ENCODE results near the gene CD8A.
"Not testable (repeated sequence)": the region's sequence is repeated elsewhere in the genome, so short reads cannot be mapped to it uniquely, and the experiment has no call there.

CD8A gene

DNA sequence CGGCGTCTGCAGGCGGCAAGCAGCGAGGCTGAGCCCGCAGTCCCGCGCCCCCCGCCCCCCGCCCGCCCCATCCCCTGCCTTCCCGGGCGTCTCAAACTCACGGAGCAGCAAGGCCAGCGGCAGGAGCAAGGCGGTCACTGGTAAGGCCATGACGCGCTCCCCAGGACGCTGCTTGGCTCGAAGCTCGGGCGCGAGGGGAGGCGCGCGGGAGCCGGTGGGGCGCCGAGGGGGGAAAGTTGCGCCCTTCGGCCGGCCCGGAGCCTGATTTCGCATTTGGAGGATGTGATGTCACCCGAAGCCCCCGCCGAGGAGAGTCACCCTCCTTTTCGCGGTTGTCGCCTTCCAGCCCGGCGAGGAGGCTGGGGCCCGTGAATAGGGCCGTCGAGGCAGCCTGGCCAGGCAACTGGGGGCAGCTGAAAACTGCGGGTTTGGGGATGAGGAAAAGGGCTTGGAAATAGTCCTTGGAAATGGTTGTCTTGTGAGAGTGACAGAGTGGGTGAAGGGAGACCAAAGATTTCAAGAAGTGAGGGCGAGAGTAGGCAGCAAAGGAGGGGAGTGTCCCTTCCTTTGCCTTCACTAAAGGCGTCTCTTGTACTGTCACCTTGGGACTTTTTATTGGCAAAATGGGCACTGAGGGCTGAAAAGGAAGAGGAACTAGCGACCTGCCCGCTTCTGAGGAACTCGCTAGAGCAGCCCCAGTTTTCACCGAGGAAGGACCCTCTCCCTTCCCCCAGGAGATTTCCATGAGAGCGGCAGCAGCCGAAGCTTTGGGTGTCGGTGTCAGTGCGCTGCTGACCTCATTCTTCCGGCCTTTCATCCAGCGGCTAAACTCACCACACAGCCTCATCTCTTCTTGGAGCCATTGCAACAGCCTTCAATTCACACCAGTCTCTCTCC, at the start of gene CD8A:
Gene CD8A, minus strand, starts transcription at position 238 of the 897 bp plus-strand sequence. Its CDS starts 88 bp downstream, at position 150.
- no peak within 1 kb of the TSS for H3K4me3 ChIP-seq (ENCODE audit: low read length)
- TF ChIP-seq, protein P1, sequence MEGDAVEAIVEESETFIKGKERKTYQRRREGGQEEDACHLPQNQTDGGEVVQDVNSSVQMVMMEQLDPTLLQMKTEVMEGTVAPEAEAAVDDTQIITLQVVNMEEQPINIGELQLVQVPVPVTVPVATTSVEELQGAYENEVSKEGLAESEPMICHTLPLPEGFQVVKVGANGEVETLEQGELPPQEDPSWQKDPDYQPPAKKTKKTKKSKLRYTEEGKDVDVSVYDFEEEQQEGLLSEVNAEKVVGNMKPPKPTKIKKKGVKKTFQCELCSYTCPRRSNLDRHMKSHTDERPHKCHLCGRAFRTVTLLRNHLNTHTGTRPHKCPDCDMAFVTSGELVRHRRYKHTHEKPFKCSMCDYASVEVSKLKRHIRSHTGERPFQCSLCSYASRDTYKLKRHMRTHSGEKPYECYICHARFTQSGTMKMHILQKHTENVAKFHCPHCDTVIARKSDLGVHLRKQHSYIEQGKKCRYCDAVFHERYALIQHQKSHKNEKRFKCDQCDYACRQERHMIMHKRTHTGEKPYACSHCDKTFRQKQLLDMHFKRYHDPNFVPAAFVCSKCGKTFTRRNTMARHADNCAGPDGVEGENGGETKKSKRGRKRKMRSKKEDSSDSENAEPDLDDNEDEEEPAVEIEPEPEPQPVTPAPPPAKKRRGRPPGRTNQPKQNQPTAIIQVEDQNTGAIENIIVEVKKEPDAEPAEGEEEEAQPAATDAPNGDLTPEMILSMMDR (IDR thresholded peaks at IDR 0.05; ENCODE audit: insufficient read depth, low read depth, low read length, missing control alignments): no peak
- DNase-seq (ENCODE audit: low read depth): peak; percentile 32

DNA sequence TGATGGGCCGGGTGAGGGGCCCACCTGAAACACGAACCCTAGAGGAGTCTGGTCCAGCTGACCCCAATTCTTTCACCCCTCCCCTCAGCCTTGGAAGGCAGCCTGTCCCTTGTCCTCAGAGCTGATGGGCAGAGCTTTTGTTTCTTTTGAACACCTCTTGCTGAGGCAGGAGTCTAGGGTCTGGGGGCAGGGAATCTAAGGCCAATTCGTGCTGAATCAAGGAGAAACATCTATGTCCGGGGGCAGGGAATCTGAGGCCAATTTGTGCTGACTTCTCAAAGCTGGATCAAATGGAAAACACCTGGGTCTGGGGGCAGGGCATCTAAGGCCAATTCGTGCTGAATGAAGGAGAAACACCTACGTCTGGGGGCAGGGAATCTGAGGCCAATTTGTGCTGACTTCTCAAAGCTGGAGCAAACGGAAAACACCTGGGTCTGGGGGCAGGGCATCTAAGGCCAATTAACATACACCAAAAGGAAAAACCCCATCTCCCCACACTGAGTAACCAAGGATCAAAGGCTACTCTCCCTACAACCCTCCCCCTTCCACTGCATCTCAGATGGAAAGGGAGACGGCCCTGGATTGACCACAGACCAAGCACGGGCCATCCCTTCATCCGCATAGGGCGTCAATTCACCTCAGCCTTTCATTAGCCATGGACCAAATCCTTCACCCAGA, 49.3 kb upstream of the CD8A start:
- H3K4me3 ChIP-seq (ENCODE audit: low read length); DNase-seq (ENCODE audit: low read depth): not testable (repeated sequence)

DNA sequence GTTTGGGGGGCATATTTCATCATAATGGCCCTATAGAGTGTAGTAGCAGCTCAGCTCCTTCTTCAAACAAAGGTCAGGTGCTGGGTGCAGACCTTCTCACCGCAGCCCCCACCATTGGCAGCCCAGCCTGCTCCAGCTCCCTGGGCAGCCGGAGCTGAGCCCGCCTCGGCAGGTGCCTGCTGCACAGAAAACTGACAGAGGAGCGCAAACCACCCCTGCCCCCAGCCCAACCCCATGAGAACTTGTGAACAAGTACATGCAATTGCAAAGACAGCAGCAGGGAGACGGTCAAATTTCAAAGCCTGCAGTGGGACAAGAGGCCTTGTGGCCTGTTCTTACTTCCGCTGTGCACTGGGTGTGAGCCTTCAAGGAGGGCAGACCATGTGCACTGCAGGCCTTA, 48.7 kb upstream of the CD8A start:
- H3K4me3 ChIP-seq (ENCODE audit: low read length); DNase-seq (ENCODE audit: low read depth): not testable (repeated sequence)

DNA sequence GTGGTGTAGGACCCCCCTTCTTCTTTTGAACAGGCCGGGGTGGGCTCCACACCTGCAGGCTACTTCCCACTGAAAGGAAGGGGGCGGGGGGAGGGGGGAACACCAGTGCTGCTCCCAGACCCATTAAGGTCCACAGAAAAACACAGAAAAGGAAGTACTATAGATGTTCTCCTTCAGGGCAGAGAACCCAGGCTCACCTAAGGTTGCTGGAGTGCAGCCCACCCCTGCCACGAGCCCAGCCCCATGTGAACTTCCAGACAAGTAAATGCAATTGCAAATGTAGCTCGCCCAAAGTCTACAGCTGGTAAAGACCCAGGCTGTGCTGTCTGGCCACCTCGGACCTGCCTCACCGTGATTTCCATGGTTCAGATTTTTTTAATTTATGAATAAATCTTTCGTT, 47.0 kb upstream of the CD8A start:
- H3K4me3 ChIP-seq (ENCODE audit: low read length); DNase-seq (ENCODE audit: low read depth): not testable (repeated sequence)

DNA sequence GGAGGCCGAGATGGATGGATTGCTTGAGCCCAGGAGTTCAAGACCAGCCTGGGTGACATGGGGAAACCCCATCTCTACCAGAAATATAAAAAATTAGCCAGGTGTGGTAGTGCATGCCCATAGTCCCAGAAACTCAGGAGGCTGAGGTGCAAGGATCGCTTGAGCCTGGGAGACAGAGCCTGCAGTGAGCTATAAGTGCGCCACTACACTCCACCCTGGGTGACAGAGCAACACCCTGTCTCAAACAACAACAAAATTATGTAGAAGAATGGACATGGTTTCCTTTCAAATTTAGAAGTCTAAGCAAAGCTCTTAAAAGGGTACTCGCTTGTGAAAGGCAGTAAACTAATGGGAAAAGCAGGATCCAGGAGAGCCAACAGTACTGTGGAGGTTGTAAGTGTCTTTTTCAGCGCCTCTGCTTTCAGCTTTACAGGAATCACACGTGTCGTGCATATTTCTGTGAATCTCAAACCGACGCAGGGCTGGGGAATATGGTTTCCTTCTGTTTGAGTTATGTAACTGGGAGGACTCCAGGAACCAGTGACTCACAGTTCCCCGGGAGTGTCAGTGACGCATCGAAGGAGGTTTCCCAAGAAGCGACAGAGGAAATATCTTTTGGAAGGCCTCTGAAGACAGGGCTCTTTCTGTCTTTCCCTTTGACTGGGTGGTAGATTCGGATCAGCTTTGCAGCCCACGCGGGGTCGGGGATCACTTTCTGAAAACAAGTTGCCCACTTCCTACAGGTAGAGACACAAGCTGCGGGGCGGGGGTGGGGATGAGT, 46.4 kb upstream of the CD8A start:
- peak overlapping the region; percentile 7 for H3K4me3 ChIP-seq (ENCODE audit: low read length)
- DNase-seq (ENCODE audit: low read depth): peak; percentile 88

DNA sequence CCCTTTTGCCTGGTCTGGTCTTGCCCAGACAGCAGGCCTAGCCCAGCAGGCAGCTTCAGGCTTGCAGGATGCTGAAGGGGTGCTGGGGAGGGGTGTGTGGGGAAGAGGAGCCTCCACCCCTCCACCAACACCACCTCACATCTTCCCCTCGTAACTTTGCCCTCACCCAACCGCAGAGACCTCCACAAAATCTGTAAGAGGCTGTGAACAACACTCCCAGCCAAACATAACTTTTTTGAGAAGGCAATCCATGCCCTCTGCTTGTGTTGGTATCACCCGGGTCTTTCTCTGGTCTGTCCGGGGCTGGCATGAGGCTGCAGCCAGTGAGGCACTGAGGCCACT, 44.8 kb upstream of the CD8A start:
- not testable (repeated sequence) for DNase-seq (ENCODE audit: low read depth); H3K4me3 ChIP-seq (ENCODE audit: low read length)

DNA sequence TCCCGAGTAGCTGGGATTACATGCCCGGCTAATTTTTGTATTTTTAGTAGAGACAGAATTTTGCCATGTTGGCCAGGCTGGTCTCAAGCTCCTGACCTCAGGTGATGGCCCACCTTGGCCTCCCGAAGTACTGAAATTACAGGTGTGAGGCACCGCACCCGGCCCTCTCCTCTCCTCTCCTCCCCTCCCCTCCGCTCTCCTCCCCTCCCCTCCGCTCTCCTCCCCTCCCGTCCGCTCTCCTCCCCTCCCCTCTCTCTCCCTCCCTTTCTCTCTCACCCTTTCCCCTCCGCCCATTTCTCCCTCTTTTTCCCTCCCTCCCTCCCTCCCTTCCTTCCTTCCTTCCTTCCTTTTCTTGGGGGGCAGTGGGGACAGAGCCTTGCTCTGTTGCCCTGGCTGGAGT, 42.6 kb upstream of the CD8A start:
- TF ChIP-seq, protein P1 (IDR thresholded peaks at IDR 0.05; ENCODE audit: insufficient read depth, low read depth, low read length, missing control alignments): no peak

DNA sequence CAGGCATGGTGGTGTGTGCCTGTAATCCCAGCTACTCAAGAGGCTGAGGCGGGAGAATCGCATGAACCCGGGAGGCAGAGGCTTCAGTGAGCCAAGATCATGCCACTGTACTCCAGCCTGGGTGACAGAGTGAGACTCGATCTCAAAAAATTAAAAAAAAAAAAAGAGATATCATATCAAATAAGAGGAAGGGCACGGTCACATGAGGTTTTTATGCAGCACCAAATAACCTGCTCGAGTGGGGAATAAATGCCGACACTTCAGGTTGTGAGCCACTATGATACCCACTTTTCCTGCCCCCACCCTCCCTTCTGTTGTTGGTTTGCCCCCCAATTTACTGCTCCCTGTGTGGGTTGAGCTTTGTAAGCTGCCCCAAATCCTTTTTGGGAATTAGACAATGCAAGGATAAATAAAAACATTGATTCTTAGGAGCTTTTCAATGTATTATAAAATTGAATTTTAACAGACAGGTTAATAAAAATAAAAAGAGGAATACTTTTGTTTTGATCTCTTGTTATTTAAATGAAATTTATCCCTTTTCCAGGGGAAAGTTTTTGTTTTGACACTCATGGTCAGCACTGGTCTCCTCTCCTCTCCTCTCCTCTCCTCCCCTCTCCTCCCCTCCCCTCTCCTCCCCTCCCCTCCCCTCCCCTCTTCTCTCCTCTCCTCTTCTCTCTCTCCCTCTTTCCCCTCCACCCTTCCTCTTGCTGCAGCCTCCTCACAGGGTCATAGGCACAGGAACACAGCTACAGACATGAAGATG, 41.8 kb upstream of the CD8A start:
- TF ChIP-seq, protein P1 (IDR thresholded peaks at IDR 0.05; ENCODE audit: insufficient read depth, low read depth, low read length, missing control alignments): no peak
- DNase-seq (ENCODE audit: low read depth): no peak
- no peak overlapping the region for H3K4me3 ChIP-seq (ENCODE audit: low read length)

More for the DNA sequence above, 42.6 kb upstream of the CD8A start:
- no peak for DNase-seq (ENCODE audit: low read depth)
- no peak overlapping the region for H3K4me3 ChIP-seq (ENCODE audit: low read length)

DNA sequence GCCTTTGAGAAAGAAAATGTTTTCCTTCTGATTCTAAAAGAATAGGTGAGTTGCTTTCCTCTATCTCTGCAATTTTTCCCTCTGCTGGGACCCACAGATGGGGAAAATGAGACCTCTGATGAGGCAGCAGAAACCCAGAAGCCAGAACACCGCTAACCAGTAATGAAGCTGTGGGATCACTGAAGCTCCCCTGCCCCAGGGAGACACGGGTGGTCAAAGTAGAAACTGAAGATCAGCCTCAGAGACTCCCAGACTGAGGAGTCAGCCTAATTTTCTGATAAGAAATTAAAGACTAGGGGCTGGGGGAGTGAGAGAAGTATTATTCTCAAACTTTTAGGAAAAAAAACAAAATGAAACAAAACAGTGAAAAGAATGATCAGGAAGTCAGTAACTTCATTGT, 40.8 kb upstream of the CD8A start:
- TF ChIP-seq, protein P1 (IDR thresholded peaks at IDR 0.05; ENCODE audit: insufficient read depth, low read depth, low read length, missing control alignments): no peak
- no peak for DNase-seq (ENCODE audit: low read depth)
- no peak overlapping the region for H3K4me3 ChIP-seq (ENCODE audit: low read length)

All from epithelial cell of esophagus (primary cell).